AG10803 (cell line): ENCODE data around the gene PUS1.

Experiments
- DNase-seq: peaks from one replicate; pipeline ENCODE4 v3.0.0; 2010; ENCODE audit warnings: low read depth
- H3K4me3 ChIP-seq: 2 replicates; pipeline ENCODE4 v1.5.1; 2011; ENCODE audit warnings: mild to moderate bottlenecking, low read length, control low read depth
- TF ChIP-seq, protein P1 (sequence below): conservative IDR thresholded peaks from 2 replicates; pipeline ENCODE4 v1.5.1; 2011; ENCODE audit warnings: mild to moderate bottlenecking, low read length, control low read depth, inconsistent platforms

PUS1 gene

DNA sequence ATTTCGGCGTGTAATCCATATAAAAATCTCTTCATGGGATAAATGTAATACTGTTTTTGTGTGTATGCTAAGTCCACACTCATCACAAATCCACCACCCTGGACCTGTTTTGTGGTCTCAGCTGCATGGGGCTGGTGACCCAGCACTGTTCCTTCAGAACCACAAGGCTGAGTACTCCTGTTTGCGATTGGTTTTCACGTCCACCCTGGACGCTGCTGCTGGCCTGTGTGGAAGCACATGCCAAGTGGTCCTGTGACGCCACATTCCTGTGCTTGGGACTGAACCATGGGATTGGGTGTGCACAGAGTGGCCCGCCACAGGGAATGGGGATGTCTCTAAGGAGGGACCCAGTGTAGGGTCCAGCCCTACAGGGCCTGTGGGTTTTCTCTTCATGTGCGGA is 4.3 kb downstream of the PUS1 start:
- no peak overlapping the region for H3K4me3 ChIP-seq
- no peak for DNase-seq
- TF ChIP-seq, protein P1, sequence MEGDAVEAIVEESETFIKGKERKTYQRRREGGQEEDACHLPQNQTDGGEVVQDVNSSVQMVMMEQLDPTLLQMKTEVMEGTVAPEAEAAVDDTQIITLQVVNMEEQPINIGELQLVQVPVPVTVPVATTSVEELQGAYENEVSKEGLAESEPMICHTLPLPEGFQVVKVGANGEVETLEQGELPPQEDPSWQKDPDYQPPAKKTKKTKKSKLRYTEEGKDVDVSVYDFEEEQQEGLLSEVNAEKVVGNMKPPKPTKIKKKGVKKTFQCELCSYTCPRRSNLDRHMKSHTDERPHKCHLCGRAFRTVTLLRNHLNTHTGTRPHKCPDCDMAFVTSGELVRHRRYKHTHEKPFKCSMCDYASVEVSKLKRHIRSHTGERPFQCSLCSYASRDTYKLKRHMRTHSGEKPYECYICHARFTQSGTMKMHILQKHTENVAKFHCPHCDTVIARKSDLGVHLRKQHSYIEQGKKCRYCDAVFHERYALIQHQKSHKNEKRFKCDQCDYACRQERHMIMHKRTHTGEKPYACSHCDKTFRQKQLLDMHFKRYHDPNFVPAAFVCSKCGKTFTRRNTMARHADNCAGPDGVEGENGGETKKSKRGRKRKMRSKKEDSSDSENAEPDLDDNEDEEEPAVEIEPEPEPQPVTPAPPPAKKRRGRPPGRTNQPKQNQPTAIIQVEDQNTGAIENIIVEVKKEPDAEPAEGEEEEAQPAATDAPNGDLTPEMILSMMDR, result no peak

DNA sequence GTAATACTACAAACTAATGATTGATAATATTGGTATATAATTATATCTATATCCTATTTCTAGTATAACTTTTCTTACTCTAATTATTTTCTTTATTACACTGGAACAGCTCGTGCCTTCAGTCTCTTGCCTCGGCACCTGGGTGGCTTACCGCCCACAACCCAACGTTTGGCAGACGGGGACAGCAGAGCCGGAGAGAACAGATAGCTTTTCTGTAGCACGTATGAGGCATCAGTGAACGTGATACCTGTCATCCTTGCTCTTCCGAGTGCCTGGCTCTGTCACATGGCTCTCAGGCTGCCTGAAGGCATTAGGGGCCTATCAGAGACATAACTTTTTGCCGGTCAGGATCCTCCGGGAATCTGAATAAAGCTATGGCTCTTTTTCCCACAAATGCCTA is 5.5 kb downstream of the PUS1 start:
- H3K4me3 ChIP-seq, result no peak overlapping the region
- no peak for DNase-seq
- TF ChIP-seq, protein P1, result no peak

DNA sequence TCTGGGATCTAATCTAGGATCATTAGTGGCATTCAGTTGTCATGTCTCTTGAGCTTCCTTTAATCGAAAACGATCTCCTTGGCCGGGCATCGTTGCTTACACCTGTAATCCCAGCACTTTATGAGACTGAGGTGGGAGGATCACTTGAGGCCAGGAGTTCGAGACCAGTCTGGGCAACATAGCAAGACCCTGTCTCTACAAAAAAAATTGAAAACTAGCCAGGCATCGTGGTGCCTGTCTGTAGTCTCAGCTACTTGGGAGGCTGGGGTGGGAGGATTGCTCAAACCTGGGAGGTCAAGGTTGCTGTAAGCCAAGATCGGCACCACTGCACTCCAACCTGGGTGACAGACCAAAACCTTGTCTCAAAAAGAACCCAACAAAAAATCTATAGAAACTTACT is 9.0 kb downstream of the PUS1 start:
- TF ChIP-seq, protein P1, result no peak
- DNase-seq, result no peak
- no peak overlapping the region for H3K4me3 ChIP-seq

DNA sequence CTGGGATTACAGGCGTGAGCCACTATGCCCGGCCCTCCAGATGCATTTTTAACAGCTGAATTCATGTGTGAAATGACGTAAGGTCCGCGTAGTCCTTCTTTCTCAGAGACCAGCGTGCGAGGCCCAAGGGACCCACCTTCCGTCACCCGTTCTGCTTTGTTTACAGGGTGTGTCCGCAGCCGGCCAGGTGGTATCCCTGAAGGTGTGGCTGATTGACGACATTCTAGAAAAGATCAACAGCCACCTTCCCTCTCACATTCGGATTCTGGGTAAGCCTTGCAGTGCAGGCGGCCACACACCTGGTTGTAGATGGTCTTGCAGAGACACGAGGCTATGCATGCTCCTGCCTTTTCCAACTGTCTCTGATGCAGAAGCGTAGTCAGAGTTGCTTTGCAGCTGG is 9.9 kb downstream of the PUS1 start:
- H3K4me3 ChIP-seq, result no peak overlapping the region
- TF ChIP-seq, protein P1, result no peak
- DNase-seq, result no peak

DNA sequence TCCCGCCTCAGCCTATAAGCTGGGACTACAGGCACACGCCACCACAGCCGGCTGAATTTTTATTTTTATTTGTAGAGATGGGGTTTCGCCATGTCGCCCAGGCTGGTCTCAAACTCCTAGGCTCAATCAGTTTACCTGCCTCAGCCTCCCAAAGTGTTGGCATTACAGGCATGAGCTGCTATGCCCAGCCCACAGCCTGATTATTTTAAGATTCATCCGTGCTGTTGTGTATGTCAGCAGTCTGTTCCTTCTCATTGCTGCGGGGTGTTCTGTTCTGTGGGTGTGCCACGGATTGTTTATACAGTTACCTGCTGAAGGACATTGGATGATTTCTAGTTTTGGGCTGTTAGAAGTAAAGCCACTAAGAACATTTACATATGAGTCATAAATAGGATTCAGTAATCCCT is 11.1 kb downstream of the PUS1 start:
- no peak overlapping the region for H3K4me3 ChIP-seq
- TF ChIP-seq, protein P1, result no peak
- no peak for DNase-seq

DNA sequence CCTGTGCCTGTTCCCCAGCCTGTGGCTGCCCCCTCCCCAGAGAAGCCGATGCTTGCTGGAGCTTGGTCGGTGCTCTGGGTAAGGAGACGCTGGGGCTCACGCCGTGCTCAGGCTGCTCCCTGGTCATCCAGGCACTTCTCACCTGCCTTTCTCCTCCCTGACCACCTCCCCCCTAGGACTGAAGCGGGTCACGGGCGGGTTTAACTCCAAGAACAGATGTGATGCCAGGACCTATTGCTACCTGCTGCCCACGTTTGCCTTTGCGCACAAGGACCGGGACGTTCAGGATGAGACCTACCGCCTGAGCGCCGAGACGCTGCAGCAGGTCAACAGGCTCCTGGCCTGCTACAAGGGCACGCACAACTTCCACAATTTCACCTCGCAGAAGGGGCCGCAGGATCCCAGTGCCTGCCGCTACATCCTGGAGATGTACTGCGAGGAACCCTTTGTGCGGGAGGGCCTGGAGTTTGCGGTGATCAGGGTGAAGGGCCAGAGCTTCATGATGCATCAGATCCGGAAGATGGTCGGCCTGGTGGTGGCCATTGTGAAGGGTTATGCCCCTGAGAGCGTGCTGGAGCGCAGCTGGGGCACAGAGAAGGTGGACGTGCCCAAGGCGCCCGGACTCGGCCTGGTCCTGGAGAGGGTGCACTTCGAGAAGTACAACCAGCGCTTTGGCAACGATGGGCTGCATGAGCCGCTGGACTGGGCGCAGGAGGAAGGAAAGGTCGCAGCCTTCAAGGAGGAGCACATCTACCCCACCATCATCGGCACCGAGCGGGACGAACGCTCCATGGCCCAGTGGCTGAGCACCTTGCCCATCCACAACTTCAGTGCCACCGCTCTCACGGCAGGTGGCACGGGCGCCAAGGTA is 12.3 kb downstream of the PUS1 start:
- TF ChIP-seq, protein P1, result no peak
- no peak for DNase-seq
- no peak overlapping the region for H3K4me3 ChIP-seq

DNA sequence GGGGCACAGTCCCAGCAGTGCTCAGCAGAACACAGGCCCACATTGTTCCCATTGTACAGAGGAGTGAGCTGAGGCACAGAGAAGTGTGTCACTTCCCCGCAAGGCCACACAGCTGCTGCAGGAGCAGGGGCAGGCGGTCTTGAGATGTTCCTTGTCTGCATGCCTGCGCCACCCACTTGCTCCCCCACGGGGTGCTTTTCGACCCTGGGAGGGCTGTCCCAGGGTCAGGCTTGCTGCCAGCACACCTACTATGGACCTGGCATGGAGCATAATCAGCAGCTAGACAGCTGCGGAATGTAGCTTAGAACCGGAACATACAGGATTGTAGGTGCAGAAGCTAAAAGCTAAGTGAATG is 12.9 kb downstream of the PUS1 start:
- H3K4me3 ChIP-seq, result no peak overlapping the region
- DNase-seq, result no peak
- TF ChIP-seq, protein P1, result no peak
